GM19455 (cell line): ENCODE results near the gene CCDC17.
A peak's percentile ranks its signal among the peaks of the same experiment; 100 is the strongest.

Experiments
- ATAC-seq: cut with Tn5 transposase; IDR thresholded peaks from one replicate; pipeline ENCODE4 v1.9.1; 2021; ENCODE audit not compliant: unreplicated experiment

The CCDC17 gene

DNA sequence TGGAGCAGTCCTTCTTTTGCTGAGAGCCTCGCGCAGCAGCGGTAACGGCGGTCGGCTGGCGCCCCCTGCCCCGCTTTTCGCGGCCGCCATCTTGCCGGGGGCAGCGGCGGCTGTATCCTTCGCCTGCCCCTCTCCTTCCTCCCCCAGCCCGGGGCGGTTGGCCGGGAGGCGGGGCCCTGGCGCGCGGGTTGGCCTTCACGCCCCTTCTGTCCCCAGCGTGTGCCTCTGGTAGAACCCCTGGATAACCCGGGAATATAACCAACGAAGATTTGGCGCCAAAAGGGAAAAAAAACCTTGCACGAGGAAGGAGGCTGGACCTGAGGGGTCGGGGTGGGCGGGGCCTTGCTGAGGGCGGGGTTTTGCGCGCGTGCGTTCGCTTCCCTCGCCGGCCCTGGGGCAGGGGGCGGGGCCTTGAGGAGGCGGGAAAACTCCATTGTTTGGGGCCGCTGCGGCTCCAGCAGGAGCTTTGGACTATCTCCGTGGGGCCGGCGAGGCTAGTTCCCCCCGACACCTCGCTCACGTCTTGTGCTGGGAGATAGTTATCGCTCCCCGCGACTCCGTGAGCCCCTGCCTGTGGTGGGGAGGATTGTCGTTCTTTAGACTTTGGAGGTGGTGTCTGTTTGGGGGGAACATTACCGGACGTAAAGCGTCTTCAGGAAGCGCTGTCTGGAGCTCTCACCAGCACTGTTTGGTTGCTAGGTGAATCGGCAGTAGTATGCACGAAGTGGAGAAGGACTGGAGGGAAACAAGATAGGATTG lies 39.3 kb downstream of the CCDC17 start:
- peak; percentile 38 for ATAC-seq

DNA sequence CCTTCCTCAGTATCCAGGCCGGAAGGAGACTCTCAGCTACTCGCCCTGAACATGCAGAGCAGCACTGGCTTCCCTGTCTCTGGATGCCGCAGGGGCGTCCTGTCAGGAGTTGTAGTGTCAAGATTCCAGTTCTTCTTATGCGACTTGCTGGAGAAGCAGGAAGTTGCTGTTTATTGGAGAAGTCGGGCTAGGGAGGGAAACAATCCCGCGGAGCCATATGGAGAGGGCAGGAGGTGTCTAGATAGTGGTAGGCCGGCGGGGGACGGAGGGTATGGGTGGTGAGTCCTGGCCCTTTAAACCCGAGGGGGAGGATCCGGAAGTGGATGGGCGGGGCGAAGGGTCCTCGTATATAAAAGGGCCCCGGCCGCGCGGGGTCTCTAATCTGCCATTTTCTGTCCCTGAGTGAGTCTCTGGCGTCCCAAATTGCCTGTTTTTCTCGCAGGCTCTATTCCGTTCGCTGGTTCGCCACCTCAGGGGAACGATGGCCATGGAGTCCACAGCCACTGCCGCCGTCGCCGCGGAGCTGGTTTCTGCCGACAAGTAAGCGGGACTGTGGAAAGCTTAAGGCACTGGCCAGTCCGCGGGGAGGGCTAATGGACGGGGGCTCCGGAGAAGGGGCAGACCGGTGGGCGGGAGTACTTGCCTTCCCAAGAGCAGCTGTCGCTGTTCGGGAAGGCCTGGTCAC lies 40.0 kb downstream of the CCDC17 start, which contains the start of gene NASP:
Gene NASP (plus strand): TSS at position 376 of the 685 bp plus-strand sequence. CDS start 106 bp downstream, at position 482.
- ATAC-seq = peak; percentile 48

DNA sequence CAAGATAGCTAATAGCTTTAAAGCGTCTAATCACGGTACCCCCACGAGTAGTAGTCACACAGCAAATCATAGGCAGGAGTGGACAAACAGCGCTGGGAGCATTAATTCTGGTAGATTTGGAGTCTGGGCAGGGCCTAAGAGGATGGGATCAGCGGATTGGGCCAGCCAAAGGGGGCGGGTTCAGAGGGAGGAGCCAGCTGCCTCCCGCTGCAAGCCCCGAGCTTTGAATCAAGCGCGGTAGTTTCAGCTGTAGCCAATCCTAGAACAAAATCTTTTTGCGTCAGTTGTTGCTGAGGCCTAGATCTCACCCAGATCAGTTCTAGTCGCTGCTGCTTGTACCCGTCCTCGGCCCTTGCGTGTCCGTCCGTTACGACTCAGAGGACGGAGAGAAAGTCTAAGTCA lies 40.6 kb downstream of the CCDC17 start:
- ATAC-seq = peak; percentile 77

DNA sequence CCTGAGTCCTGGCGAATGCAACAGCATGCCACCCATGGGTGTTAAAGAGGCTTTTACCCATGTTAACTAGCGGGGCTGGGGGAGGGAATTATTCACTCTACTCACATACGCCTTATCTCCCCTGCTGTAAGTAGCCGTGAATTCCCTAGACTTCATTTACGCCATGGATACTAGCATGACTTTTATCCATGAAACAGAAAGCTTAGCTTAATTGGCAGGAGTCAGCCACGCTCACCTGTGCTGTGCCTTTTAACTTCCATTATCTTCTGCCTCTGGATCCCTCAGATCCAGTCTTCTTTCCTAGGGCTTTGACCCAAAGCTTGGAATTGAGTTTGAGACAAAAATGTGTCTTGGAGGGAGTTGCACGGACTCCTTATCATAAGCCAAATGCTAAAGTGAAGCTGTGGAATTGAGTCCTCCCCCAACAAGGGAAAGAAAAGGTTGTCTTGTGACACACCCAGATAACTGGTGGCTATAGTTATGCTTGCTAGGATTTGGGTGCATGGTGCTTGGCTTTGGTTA lies 49.7 kb downstream of the CCDC17 start:
- ATAC-seq = no peak

DNA sequence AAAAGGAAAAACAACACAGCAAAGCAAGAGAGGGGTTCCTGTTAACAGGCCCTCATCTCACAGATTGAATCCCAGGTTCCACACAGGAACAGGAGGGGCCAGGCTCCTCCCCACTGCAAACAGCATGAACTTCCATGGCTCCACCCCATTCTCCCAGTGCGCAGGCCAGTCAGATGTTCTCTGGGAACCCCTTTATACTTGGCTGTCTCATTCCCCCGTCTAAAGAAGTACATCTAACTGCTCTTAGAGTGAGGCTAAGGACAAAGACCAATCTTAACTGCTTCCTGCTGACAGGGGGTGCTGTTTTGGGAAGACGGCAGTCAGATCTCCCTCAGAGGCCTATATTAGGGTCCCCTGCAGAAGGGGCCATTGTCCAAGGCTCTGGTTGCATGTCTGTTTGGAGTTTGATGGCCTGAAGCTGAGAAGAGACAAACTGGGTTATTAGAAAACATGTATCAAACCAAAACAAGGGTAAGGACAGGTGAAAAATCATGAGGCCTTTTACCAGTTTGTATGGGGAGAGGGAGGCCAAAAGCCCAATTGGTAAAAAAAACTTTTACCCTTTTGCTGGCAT lies 50.5 kb downstream of the CCDC17 start:
- no peak for ATAC-seq

DNA sequence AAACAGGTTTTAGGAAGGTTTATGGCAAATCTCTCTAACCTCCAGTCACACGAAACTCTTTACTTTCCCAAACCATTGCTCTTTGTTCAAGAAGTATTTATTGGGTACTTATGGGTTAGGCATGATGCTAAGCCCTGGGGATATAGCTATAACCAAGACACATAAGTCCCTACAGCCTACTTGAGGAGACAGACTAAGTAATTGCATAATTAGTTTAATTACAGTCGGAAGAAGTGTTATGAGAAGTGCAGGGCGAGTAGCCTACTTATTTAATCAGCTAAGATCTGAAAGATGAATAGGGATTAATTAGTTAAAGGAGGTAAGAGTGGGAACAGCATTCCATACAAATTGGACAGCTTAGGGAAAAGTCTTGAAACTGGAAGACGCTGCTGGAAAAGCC lies 53.2 kb downstream of the CCDC17 start:
- no peak for ATAC-seq
